HEK293 (cell line): ENCODE data around the gene SLC22A17.

Source experiments
- CTCF ChIA-PET: fragments of 350-600 bp; formaldehyde crosslinking; extraction: SDS; loops from one replicate; lab custom pipeline; 2021; ENCODE audit warnings: antibody characterized with exemption; lab: Yijun Ruan, JAX
- POLR2A ChIA-PET: fragments of 300-600 bp; formaldehyde crosslinking; extraction: SDS; loops from one replicate; lab custom pipeline; 2020; ENCODE audit warnings: antibody characterized with exemption, inconsistent platforms; lab: Yijun Ruan, JAX
- H3K27ac ChIP-seq: fragments of 200-500 bp; sonication (Bioruptor generic); 2 replicates; pipeline ENCODE4 v1.5.1; 2014; ENCODE audit warnings: low read depth, low read length, control low read depth, inconsistent platforms; ENCODE audit errors: extremely low read depth
- H3K36me3 ChIP-seq, 2 experiments: fragments of 200-500 bp in 1 of 2; sonication (Bioruptor generic) in 1 of 2; 1 replicate in 1 of 2; 2 replicates in 1 of 2; pipeline ENCODE4 v1.5.1; 2014 to 2017; ENCODE audit warnings: inconsistent platforms in 2 of 2, low read length in 2 of 2; ENCODE audit not compliant: control insufficient read depth in 2 of 2, insufficient read depth in 1 of 2
- H3K4me1 ChIP-seq: fragments of 200-500 bp; sonication (Bioruptor generic); 2 replicates; pipeline ENCODE4 v1.5.1; 2014; ENCODE audit warnings: mild to moderate bottlenecking, low read length, inconsistent platforms; ENCODE audit not compliant: control insufficient read depth, insufficient read depth
- H3K4me3 ChIP-seq: 2 replicates; pipeline ENCODE4 v1.5.1; 2011; ENCODE audit warnings: low read depth, mild to moderate bottlenecking, control low read depth, low read length, moderate library complexity
- H3K9me3 ChIP-seq: fragments of 200-500 bp; sonication (Bioruptor generic); 2 replicates; pipeline ENCODE4 v1.5.1; 2014; ENCODE audit warnings: low read depth, low read length, inconsistent platforms; ENCODE audit not compliant: control insufficient read depth, insufficient read depth
- WT1 ChIP-seq: fragments of 450-650 bp; formaldehyde crosslinking; IDR thresholded peaks from 2 replicates; pipeline ENCODE4 v1.5.1; 2016; ENCODE audit warnings: missing biosample characterization, missing genetic modification characterization
- ZBTB1 ChIP-seq: fragments of 450-650 bp; formaldehyde crosslinking; IDR thresholded peaks from 2 replicates; pipeline ENCODE4 v1.5.1; 2016; ENCODE audit warnings: missing biosample characterization, missing genetic modification characterization
- ZNF391 ChIP-seq: fragments of 450-650 bp; formaldehyde crosslinking; IDR thresholded peaks from 2 replicates; pipeline ENCODE4 v1.5.1; 2016; ENCODE audit warnings: low read depth, missing biosample characterization, missing genetic modification characterization, borderline replicate concordance

The SLC22A17 gene

DNA sequence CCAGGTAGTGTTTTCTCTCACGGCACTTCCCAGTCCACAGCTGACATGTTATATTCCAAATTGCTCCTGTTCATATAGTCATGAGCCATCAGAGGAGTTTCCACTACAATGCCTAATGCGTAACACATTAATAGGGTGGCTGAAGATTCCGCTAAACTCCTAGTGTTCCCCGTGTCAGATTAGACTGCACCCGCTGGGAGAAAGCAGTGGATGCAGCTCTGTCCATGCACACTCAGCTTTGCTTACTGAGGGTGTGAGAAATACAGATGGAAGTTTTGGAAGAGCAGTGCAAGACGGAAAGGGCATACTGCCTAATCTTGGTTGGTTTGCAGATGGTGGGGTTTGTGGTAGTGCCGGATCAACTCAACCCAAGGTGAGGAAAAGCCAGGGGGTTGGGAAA, 55.6 kb downstream of the SLC22A17 start:
- H3K4me1 ChIP-seq = peaks cover 7% of the 10 kb centered on the region; the same call in 1 of the 2 replicates
- POLR2A ChIA-PET = interaction anchor here (1.1 to 2.1 kb wide), 3 partner anchors 9 to 25 kb away, joined by 3 to 8 read pairs (median 3); partner anchors contain the start of genes BCL2L2 and HOMEZ
- H3K27ac ChIP-seq = no peak overlapping the region
- peaks cover 4 to 24% of the 10 kb centered on the region in 2 experiments for H3K36me3 ChIP-seq
- TF ChIP-seq WT1 (tag by site-specific recombination) (no peak), ZBTB1 (no peak), ZNF391 (tag by site-specific recombination) (no peak)
- H3K9me3 ChIP-seq = no peaks in the 10 kb centered on the region
- CTCF ChIA-PET = interaction anchor here (0.7 to 1.7 kb wide), 3 partner anchors 11 to 232 kb away, joined by 3 to 8 read pairs (median 3); partner anchors contain the start of gene HOMEZ
- H3K4me3 ChIP-seq = no peak overlapping the region
